ENCODE measurements around the gene FIGNL1.

DNA sequence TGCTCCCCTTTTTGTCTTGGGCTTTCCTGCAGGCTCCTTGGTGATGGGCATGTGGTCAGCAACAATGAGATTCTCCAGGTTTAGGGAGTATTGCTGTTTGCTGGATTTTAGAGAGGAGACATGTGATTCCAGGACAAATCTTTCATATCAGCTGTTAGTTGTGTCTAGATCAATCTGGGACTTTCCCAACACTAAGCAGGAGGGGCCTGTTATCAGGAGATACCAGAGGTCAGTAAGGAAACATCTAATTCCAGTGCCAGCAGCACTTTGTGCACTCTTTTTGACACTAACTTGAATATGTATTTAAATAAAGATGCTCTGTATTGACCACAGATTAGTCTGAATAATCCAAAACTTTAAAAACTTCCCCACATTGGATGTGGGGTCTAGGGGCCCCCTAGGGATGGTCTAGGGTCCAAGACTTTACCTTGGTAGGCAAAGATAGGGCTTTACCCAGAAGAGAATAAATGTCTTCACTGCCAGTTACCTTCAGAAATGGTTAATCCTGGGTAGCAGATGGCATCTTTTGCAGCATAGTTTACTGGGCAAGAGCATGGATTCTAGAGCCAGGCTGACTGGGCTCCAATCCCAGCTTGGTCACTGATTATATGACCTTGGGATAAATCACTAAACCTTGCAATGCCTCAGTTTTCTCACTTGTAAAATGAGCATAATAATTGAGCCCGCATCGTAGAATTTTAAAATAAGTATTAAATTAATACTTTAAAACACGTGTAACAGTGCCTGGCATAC, 6.4 kb upstream of the FIGNL1 start:
- TF ChIP-seq, protein P1, sequence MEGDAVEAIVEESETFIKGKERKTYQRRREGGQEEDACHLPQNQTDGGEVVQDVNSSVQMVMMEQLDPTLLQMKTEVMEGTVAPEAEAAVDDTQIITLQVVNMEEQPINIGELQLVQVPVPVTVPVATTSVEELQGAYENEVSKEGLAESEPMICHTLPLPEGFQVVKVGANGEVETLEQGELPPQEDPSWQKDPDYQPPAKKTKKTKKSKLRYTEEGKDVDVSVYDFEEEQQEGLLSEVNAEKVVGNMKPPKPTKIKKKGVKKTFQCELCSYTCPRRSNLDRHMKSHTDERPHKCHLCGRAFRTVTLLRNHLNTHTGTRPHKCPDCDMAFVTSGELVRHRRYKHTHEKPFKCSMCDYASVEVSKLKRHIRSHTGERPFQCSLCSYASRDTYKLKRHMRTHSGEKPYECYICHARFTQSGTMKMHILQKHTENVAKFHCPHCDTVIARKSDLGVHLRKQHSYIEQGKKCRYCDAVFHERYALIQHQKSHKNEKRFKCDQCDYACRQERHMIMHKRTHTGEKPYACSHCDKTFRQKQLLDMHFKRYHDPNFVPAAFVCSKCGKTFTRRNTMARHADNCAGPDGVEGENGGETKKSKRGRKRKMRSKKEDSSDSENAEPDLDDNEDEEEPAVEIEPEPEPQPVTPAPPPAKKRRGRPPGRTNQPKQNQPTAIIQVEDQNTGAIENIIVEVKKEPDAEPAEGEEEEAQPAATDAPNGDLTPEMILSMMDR (IDR thresholded peaks at IDR 0.05): no peak
- TF ChIP-seq POLR2AphosphoS5 (IDR thresholded peaks at IDR 0.05): no peak
- no peak for TF ChIP-seq POLR2A (IDR thresholded peaks at IDR 0.05)
